Ovary (tissue), 3 donors: ENCODE results near the gene ATP6V0B.

Experiments
- EP300 ChIP-seq: sonication (generic); formaldehyde crosslinking; IDR thresholded peaks from one replicate; pipeline ENCODE4 v1.6.1; 2017; ENCODE audit warnings: antibody characterized with exemption
- TF ChIP-seq, protein P1 (sequence below), 3 donors: fragments of 450-650 bp in 2 of 3; fragments of 200-600 bp in 1 of 3; IDR thresholded peaks; one replicate each; pipeline versions ENCODE4 v1.5.1 to v1.8.0; 2016 to 2022; ENCODE audit warnings: antibody characterized with exemption in 3 of 3, mild to moderate bottlenecking in 1 of 3
- donor health status: DM: no; HTN: no; CAD: no.

DNA sequence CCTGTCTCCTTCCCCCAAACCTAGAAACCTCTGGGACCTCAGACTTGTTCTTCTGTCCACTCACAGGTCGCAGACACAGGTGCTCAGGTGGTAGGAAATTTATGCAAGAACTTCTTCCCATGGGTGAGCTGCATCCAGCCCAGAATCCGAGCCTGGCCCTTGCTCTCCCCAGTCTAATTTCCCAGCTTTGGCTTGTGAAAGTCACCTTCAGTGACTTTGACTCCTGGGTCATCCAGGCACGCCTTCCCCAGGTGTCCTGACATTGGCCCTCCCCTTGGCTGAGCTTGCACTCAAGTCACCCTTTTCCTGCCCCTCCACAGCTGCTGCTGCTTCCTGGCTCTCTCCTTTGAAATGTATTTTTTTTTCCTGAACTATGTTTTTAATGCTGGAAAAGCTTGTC lies 21.4 kb upstream of the ATP6V0B start:
- no peak for TF ChIP-seq EP300
- TF ChIP-seq, protein P1, sequence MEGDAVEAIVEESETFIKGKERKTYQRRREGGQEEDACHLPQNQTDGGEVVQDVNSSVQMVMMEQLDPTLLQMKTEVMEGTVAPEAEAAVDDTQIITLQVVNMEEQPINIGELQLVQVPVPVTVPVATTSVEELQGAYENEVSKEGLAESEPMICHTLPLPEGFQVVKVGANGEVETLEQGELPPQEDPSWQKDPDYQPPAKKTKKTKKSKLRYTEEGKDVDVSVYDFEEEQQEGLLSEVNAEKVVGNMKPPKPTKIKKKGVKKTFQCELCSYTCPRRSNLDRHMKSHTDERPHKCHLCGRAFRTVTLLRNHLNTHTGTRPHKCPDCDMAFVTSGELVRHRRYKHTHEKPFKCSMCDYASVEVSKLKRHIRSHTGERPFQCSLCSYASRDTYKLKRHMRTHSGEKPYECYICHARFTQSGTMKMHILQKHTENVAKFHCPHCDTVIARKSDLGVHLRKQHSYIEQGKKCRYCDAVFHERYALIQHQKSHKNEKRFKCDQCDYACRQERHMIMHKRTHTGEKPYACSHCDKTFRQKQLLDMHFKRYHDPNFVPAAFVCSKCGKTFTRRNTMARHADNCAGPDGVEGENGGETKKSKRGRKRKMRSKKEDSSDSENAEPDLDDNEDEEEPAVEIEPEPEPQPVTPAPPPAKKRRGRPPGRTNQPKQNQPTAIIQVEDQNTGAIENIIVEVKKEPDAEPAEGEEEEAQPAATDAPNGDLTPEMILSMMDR (IDR thresholded peaks at IDR 0.05) = no peak
